ENCODE results near the gene LDLR. TPM values are rescaled to one million over a fixed set of nuclear protein-coding genes. Genes with fewer than 3 reads are reported as not detected.
A peak's percentile ranks its signal among the peaks of the same experiment; 100 is the strongest.
"Not testable (repeated sequence)": the region's sequence is repeated elsewhere in the genome, so short reads cannot be mapped to it uniquely, and the experiment has no call there.

LDLR gene
- total RNA-seq, 1 donor from 2014 or later, result 158 TPM

DNA sequence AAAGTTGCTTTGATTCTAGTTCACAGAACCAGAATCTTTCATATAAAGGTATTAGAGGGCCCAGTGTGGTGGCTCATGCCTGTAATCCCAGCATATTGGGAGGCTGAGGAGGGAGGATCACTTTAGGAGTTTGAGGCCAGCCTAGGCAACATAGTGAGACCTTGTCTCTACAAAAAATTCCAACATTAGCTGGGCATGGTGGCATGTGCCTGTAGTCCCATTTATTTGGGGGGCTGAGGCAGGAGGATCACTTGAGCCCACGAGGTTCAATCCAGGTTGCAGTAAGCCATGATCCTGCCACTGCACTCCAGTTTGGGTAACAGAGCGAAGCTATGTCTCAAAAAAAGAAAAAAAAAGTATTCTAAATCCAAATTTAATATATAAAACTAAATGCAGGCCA is 9.1 kb downstream of the LDLR start:
- no peaks in the 10 kb centered on the region for H3K9me3 Mint-ChIP-seq (ENCODE audit: unreplicated experiment)

DNA sequence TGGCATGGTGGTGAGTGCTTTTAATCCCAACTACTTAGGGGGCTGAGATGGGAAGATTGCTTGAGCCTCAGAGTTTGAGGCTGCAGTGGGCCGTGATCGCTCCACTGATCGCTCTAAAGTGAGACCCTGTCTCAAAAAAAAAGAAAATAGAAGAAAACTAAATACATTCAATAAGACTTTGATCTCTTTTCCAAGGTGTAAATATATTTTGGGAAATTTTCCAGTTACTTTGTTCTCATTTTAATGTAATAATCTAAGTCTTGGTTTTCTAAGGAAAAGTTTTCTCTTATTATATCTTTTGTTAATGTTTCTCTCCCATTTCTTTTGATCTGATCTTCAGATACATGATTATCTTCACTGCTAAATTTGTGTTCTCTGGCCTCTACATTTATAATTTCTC is 9.6 kb downstream of the LDLR start:
- TF ChIP-seq, protein P1, sequence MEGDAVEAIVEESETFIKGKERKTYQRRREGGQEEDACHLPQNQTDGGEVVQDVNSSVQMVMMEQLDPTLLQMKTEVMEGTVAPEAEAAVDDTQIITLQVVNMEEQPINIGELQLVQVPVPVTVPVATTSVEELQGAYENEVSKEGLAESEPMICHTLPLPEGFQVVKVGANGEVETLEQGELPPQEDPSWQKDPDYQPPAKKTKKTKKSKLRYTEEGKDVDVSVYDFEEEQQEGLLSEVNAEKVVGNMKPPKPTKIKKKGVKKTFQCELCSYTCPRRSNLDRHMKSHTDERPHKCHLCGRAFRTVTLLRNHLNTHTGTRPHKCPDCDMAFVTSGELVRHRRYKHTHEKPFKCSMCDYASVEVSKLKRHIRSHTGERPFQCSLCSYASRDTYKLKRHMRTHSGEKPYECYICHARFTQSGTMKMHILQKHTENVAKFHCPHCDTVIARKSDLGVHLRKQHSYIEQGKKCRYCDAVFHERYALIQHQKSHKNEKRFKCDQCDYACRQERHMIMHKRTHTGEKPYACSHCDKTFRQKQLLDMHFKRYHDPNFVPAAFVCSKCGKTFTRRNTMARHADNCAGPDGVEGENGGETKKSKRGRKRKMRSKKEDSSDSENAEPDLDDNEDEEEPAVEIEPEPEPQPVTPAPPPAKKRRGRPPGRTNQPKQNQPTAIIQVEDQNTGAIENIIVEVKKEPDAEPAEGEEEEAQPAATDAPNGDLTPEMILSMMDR (IDR thresholded peaks at IDR 0.05; ENCODE audit: unreplicated experiment), result no peak
- H3K4me3 Mint-ChIP-seq (ENCODE audit: unreplicated experiment), result peak overlapping the region; percentile 10
- H3K36me3 Mint-ChIP-seq (ENCODE audit: low read depth, unreplicated experiment), result peaks cover 48% of the 10 kb centered on the region
- H3K4me1 Mint-ChIP-seq (ENCODE audit: unreplicated experiment), result peaks cover 28% of the 10 kb centered on the region
- no peak for DNase-seq (ENCODE audit: low spot score)
- peaks cover 4% of the 10 kb centered on the region for H3K27me3 Mint-ChIP-seq (ENCODE audit: unreplicated experiment)
- peak overlapping the region; percentile 62 for H3K27ac Mint-ChIP-seq (ENCODE audit: unreplicated experiment)
- no peaks in the 10 kb centered on the region for H3K9me3 Mint-ChIP-seq (ENCODE audit: unreplicated experiment)

More for the DNA sequence above, 9.1 kb downstream of the LDLR start:
- no peak overlapping the region for H3K27ac Mint-ChIP-seq (ENCODE audit: unreplicated experiment)
- no peak for DNase-seq (ENCODE audit: low spot score)
- H3K4me1 Mint-ChIP-seq (ENCODE audit: unreplicated experiment), result peaks cover 33% of the 10 kb centered on the region
- TF ChIP-seq, protein P1 (IDR thresholded peaks at IDR 0.05; ENCODE audit: unreplicated experiment), result no peak
- peaks cover 5% of the 10 kb centered on the region for H3K27me3 Mint-ChIP-seq (ENCODE audit: unreplicated experiment)
- no peak overlapping the region for H3K4me3 Mint-ChIP-seq (ENCODE audit: unreplicated experiment)
- peaks cover 45% of the 10 kb centered on the region for H3K36me3 Mint-ChIP-seq (ENCODE audit: low read depth, unreplicated experiment)

DNA sequence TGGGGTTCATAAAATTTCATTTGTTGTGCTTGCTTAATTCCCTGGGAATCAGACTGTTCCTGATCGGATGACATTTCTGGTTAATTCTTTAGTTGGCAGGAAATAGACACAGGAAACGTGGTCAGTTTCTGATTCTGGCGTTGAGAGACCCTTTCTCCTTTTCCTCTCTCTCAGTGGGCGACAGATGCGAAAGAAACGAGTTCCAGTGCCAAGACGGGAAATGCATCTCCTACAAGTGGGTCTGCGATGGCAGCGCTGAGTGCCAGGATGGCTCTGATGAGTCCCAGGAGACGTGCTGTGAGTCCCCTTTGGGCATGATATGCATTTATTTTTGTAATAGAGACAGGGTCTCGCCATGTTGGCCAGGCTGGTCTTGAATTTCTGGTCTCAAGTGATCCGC is 10.8 kb downstream of the LDLR start:
- Mint-ChIP-seq H3K27ac (ENCODE audit: unreplicated experiment) (peak overlapping the region; percentile 89), H3K27me3 (ENCODE audit: unreplicated experiment) (no peaks in the 10 kb centered on the region), H3K4me3 (ENCODE audit: unreplicated experiment) (peak overlapping the region; percentile 6), H3K36me3 (ENCODE audit: low read depth, unreplicated experiment) (peaks cover 46% of the 10 kb centered on the region), H3K4me1 (ENCODE audit: unreplicated experiment) (peaks cover 19% of the 10 kb centered on the region), H3K9me3 (ENCODE audit: unreplicated experiment) (no peaks in the 10 kb centered on the region)
- TF ChIP-seq, protein P1 (IDR thresholded peaks at IDR 0.05; ENCODE audit: unreplicated experiment), result no peak
- DNase-seq (ENCODE audit: low spot score), result no peak

DNA sequence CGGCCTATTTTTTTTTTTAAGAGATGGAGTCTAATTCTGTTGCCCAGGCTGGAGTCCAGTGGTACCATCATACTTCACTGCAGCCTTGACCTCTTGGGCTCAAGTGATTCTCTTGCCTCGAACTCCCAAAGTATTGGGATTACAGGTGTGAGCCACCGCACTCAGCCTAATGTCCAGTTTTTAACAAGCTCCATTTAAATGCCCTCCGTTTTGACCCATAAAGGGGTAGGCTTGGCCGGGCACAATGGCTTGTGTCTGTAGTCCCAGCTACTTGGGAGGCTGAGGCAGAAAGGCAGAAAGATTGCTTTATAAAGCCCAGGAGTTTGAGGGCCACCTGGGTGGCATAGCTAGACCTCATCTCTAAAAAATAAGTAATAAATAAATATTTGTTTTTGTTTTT is 11.8 kb downstream of the LDLR start:
- H3K27me3 Mint-ChIP-seq (ENCODE audit: unreplicated experiment), result peaks cover 3% of the 10 kb centered on the region
- no peak overlapping the region for H3K27ac Mint-ChIP-seq (ENCODE audit: unreplicated experiment)
- peaks cover 13% of the 10 kb centered on the region for H3K4me1 Mint-ChIP-seq (ENCODE audit: unreplicated experiment)
- H3K9me3 Mint-ChIP-seq (ENCODE audit: unreplicated experiment), result no peaks in the 10 kb centered on the region
- DNase-seq (ENCODE audit: low spot score), result no peak
- peaks cover 42% of the 10 kb centered on the region for H3K36me3 Mint-ChIP-seq (ENCODE audit: low read depth, unreplicated experiment)
- TF ChIP-seq, protein P1 (IDR thresholded peaks at IDR 0.05; ENCODE audit: unreplicated experiment), result no peak
- no peak overlapping the region for H3K4me3 Mint-ChIP-seq (ENCODE audit: unreplicated experiment)

DNA sequence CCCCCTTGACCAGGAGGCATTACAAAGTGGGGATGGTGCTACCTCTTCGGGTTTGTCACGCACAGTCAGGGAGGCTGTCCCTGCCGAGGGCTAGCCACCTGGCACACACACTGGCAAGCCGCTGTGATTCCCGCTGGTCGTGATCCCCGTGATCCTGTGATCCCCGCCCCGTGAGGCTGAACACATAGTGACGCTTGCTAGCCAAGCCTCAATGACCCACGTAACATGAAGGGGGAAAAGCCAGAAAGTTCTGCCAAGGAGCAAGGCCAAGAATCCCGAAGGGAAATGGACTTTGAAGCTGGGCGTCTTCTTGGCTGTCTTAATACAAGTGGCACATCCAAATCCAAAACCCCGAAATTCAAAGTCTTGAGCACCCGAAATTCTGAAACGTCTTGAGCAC is 13.7 kb downstream of the LDLR start:
- Mint-ChIP-seq H3K27ac (ENCODE audit: unreplicated experiment) (no peak overlapping the region), H3K4me3 (ENCODE audit: unreplicated experiment) (peak overlapping the region; percentile 25), H3K27me3 (ENCODE audit: unreplicated experiment) (peaks cover 4% of the 10 kb centered on the region), H3K9me3 (ENCODE audit: unreplicated experiment) (no peaks in the 10 kb centered on the region), H3K36me3 (ENCODE audit: low read depth, unreplicated experiment) (peaks cover 44% of the 10 kb centered on the region), H3K4me1 (ENCODE audit: unreplicated experiment) (peaks cover 8% of the 10 kb centered on the region)
- DNase-seq (ENCODE audit: low spot score), result no peak
- TF ChIP-seq, protein P1 (IDR thresholded peaks at IDR 0.05; ENCODE audit: unreplicated experiment), result no peak

DNA sequence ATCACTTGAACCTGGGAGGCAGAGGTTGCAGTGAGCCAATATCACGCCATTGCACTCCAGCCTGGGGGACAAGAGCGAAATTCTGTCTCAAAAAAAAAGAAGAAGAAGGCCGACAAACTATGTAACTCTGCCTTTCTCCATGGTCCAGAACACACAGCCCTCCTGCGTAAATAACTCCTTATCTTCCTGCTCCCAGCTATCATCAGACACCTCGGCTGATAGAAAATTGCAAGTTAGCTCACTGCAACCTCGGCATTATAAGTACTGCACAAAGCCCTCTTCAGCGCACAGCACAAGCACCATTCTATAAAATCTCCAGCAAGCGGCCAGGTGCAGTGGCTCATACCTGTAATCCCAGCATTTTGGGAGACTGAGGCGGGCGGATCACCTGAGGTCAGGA is 14.4 kb downstream of the LDLR start:
- H3K9me3 Mint-ChIP-seq (ENCODE audit: unreplicated experiment); H3K27me3 Mint-ChIP-seq (ENCODE audit: unreplicated experiment); DNase-seq (ENCODE audit: low spot score); H3K4me1 Mint-ChIP-seq (ENCODE audit: unreplicated experiment): not testable (repeated sequence)
- peak overlapping the region; percentile 40 for H3K27ac Mint-ChIP-seq (ENCODE audit: unreplicated experiment)
- peaks cover 47% of the 10 kb centered on the region for H3K36me3 Mint-ChIP-seq (ENCODE audit: low read depth, unreplicated experiment)
- peak overlapping the region; percentile 47 for H3K4me3 Mint-ChIP-seq (ENCODE audit: unreplicated experiment)
